GM12878 (cell line): Measurements from ENCODE around the gene AJM1. TPM values are rescaled to one million over a fixed set of nuclear protein-coding genes. Genes with fewer than 3 reads are reported as not detected.

Experiments used
- ATAC-seq: fragments of 200-7000 bp; cut with Tn5 transposase; 3 replicates; pipeline ENCODE4 v1.9.1; 2020; ENCODE audit warnings: mild to moderate bottlenecking, moderate library complexity
- BruUV-seq: library from RNA; stranded (reverse); fragments of 400-500 nt; replicated peaks from 2 replicates; lab custom pipeline; 2021; lab: Mats Ljungman, UMichigan
- CTCF ChIA-PET: fragments of 300-600 bp; sonication (Branson Sonifier 250); formaldehyde crosslinking; extraction: SDS; loops from one replicate; lab custom pipeline; 2021; ENCODE audit warnings: inconsistent platforms; lab: Yijun Ruan, JAX
- POLR2A ChIA-PET: fragments of 350-600 bp; formaldehyde crosslinking; extraction: SDS; loops from one replicate; lab custom pipeline; 2021; ENCODE audit warnings: inconsistent platforms; lab: Charles Lee
- RAD21 ChIA-PET: fragments of 300-600 bp; sonication (Branson Sonifier 250); formaldehyde crosslinking; loops from one replicate; lab custom pipeline; 2023; ENCODE audit warnings: antibody characterized with exemption; ENCODE audit not compliant: unreplicated experiment; lab: Charles Lee
- SMC1A ChIA-PET: fragments of 300-600 bp; sonication (Branson Sonifier 250); formaldehyde crosslinking; loops from one replicate; lab custom pipeline; 2023; ENCODE audit not compliant: unreplicated experiment, uncharacterized antibody; lab: Charles Lee
- DNase-seq: peaks from one replicate; pipeline ENCODE4 v3.0.0-alpha.2; 2011; ENCODE audit warnings: low read depth, low spot score
- FAIRE-seq: peaks from 3 replicates; lab custom pipeline; 2011; peaks lifted over from hg19 to GRCh38; lab: Jason Lieb, UNC
- H2AFZ ChIP-seq: 2 replicates; pipeline ENCODE4 v1.6.0; 2011; ENCODE audit warnings: low read depth, low read length, control low read depth; ENCODE audit not compliant: control insufficient read depth
- H3K27ac ChIP-seq: 2 replicates; pipeline ENCODE4 v1.5.1; 2011; ENCODE audit warnings: control low read depth; ENCODE audit not compliant: control insufficient read depth, insufficient read depth
- H3K27me3 ChIP-seq, 2 experiments: replicated peaks in 1 of 2; 2 replicates each; pipeline versions ENCODE4 v1.6.0 to v1.6.1; 2011; ENCODE audit warnings: low read length in 1 of 2; ENCODE audit not compliant: control insufficient read depth in 2 of 2, insufficient read depth in 2 of 2
- H3K36me3 ChIP-seq, 2 experiments: 2 replicates each; pipeline ENCODE4 v1.5.1; 2011; ENCODE audit warnings: low read length in 1 of 2; ENCODE audit not compliant: control insufficient read depth in 2 of 2, insufficient read depth in 2 of 2
- H3K4me1 ChIP-seq: 2 replicates; pipeline ENCODE4 v1.6.1; 2011; ENCODE audit warnings: mild to moderate bottlenecking, low read length, moderate library complexity, mixed read lengths; ENCODE audit not compliant: control insufficient read depth, insufficient read depth
- H3K4me2 ChIP-seq: 2 replicates; pipeline ENCODE4 v1.6.0; 2011; ENCODE audit warnings: control low read depth; ENCODE audit not compliant: control insufficient read depth, insufficient read depth
- H3K4me3 ChIP-seq: fragments of 200-600 bp; sonication (generic); 2 replicates; pipeline ENCODE4 v1.5.1; 2016
- H3K79me2 ChIP-seq: 2 replicates; pipeline ENCODE4 v1.6.0; 2011; ENCODE audit warnings: low read length; ENCODE audit not compliant: control insufficient read depth, insufficient read depth
- H3K9ac ChIP-seq: 2 replicates; pipeline ENCODE4 v1.8.0; 2011; ENCODE audit warnings: low read length, control low read depth, mixed read lengths; ENCODE audit not compliant: control insufficient read depth, insufficient read depth
- H3K9me3 ChIP-seq: replicated peaks from 3 replicates; pipeline ENCODE4 v1.5.1; 2011; ENCODE audit warnings: mild to moderate bottlenecking, low read length; ENCODE audit not compliant: control insufficient read depth, insufficient read depth
- H4K20me1 ChIP-seq: 2 replicates; pipeline ENCODE4 v1.6.0; 2011; ENCODE audit not compliant: control insufficient read depth, insufficient read depth
- ATF2 ChIP-seq: IDR thresholded peaks from 2 replicates; pipeline ENCODE4 v1.6.1; 2012; ENCODE audit warnings: low read length, inconsistent platforms
- BRCA1 ChIP-seq: IDR thresholded peaks from 2 replicates; pipeline ENCODE4 v1.6.1; 2011; ENCODE audit warnings: low read depth, low read length, improper control_type of control experiment
- JUND ChIP-seq: IDR thresholded peaks from 2 replicates; pipeline ENCODE4 v1.6.1; 2012; ENCODE audit warnings: low read depth, mild to moderate bottlenecking, low read length, improper control_type of control experiment, moderate library complexity
- KLF5 ChIP-seq: fragments of 450-650 bp; IDR thresholded peaks from 2 replicates; pipeline ENCODE4 v1.6.1; 2014; ENCODE audit warnings: mild to moderate bottlenecking; ENCODE audit not compliant: partially characterized antibody
- MEF2B ChIP-seq: fragments of 450-650 bp; IDR thresholded peaks from 2 replicates; pipeline ENCODE4 v1.6.1; 2018; ENCODE audit warnings: mild to moderate bottlenecking, moderate library complexity; ENCODE audit not compliant: partially characterized antibody, poor library complexity, severe bottlenecking
- RAD21 ChIP-seq: IDR thresholded peaks from 2 replicates; pipeline ENCODE4 v1.6.1; 2011; ENCODE audit warnings: mild to moderate bottlenecking, low read depth, low read length, moderate library complexity; ENCODE audit not compliant: insufficient read depth
- ZBTB40 ChIP-seq: fragments of 450-650 bp; IDR thresholded peaks from 2 replicates; pipeline ENCODE4 v1.6.1; 2016; ENCODE audit warnings: mild to moderate bottlenecking, moderate library complexity, borderline replicate concordance
- WGBS: methylation state at CpG from one replicate; pipeline ENCODE4 v1.1.6; 2016; ENCODE audit warnings: low lambda C conversion rate; ENCODE audit not compliant: insufficient replicate concordance, insufficient coverage; ENCODE audit errors: missing lambda C conversion rate; 5-methylcytosine and 5-hydroxymethylcytosine counted together
- in situ Hi-C: fragments of 300-500 bp; cut with MboI; formaldehyde crosslinking; loops from 9 replicates; pipeline ENCODE4 v1.14.3; 2018; ENCODE audit warnings: mixed read lengths
- intact Hi-C: fragments of 100-400 bp; cut with micrococcal nuclease; formaldehyde crosslinking; loops from one replicate; pipeline ENCODE4 v1.14.2; 2022; ENCODE audit not compliant: unreplicated experiment
- polyA plus RNA-seq, 11 experiments: library from polyadenylated mRNA; depleted of rRNA in 4 of 11; unstranded in 6 of 11; stranded (reverse) in 5 of 11; fragments of >200 nt; fragmentation: Nextera tagmentation in 4 of 11; fragmentation: Illumina TruSeq in 1 of 11; extraction: Ambion mirVana in 4 of 11; extraction: Trizol in 1 of 11; gene quantifications; 1 replicate in 1 of 11; 2 replicates in 10 of 11; pipeline versions ENCODE4 v1.2.1 to v1.2.3, GENCODE V29; 2011 to 2016; ENCODE audit warnings: inconsistent platforms in 2 of 11, missing spikeins in 2 of 11, low read depth in 1 of 11
- total RNA-seq, 4 experiments: library from RNA; depleted of rRNA in 3 of 4; stranded (reverse); fragments of >200 nt in 3 of 4; fragmentation: Illumina TruSeq in 1 of 4; extraction: Trizol in 1 of 4; gene quantifications; 2 replicates each; pipeline versions ENCODE4 v1.2.1 to v1.2.3, GENCODE V29; 2013 to 2021

AJM1 gene
- total and polyA plus RNA-seq, 10 of the 15 experiments (the other 5 are each of a cell fraction or from before 2014, with no cell fraction given), result 0.06 to 2.5 (median 1.0) TPM; not detected in 2

- Histone ChIP-seq H3K79me2 (no peaks in the 10 kb centered on the region), H3K27me3 (no peaks in the 10 kb centered on the region), H3K36me3 (no peaks in the 10 kb centered on the region), H3K4me2 (no peak overlapping the region), H3K9ac (no peak overlapping the region), H3K4me1 (peaks cover 12% of the 10 kb centered on the region; the same call in 1 of the 2 replicates), H3K27ac (no peak overlapping the region), H3K4me3 (no peak overlapping the region), H2AFZ (no peak overlapping the region), H3K9me3 (no peaks in the 10 kb centered on the region), H4K20me1 (no peaks in the 10 kb centered on the region)
- WGBS, result 57% methylated on average over 6 of the region's 6 CpGs
- POLR2A ChIA-PET, result no interaction called here
- intact Hi-C loops, result loop anchor here (10.0 kb wide), 1 partner anchor 146 kb away; the partner anchor contains the start of genes C8G and FBXW5
- FAIRE-seq, result no peak
- RAD21 ChIA-PET, result no interaction called here
- TF ChIP-seq JUND, result no peak
- no peak for TF ChIP-seq KLF5
- no peak for TF ChIP-seq ATF2
- no peak for TF ChIP-seq RAD21
- no peak for TF ChIP-seq BRCA1
- no peak for TF ChIP-seq MEF2B
- TF ChIP-seq ZBTB40, result no peak
- in situ Hi-C loops, result loop anchor here (5.0 kb wide), 1 partner anchor 239 kb away; no protein-coding TSS in a partner anchor
- BruUV-seq, result no TSS peak
- CTCF ChIA-PET, result interaction anchor here (1.4 kb wide), 1 partner anchor 149 kb away, joined by 7 read pairs; no protein-coding TSS in a partner anchor
- ATAC-seq, result no peak
- no peak for DNase-seq
- SMC1A ChIA-PET, result no interaction called here
Observed at GRCh38 chr9:136798708-136799078, 43.6 kb upstream of the AJM1 start.
